HG02973 (cell line): ENCODE data around the gene GJD4.

Experiments
- ATAC-seq: cut with Tn5 transposase; IDR thresholded peaks from one replicate; pipeline ENCODE4 v1.9.1; 2021; ENCODE audit warnings: moderate library complexity; ENCODE audit not compliant: unreplicated experiment

The GJD4 gene

DNA sequence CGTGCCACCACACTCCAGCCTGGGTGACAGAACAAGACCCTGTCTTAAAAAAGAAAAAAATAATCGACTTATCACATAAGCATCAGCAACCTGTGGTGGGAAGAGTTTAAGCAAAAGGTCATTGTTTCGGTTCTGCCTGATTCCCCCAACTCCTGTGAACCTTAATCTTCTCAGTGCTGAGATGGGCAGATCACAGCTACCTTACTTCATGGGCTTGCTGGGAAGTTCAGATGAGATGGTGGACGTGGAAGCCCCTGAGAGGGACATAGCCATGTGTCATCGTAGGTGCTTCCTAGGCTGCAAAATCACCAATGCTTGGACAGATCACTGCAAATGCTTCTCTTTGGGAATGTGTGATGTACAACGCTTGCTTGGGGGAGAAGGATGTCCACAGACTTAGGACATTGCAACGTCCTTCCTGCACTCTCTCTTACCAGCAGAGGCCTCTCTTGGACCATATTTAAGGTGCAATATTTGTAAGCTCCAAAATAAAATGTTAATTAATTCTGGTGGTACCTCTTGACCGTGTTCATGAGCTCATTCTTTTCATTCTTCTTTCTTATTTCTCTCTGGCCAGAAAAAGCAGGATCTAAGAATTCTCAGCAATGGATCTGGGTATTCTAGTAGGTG is 8.6 kb downstream of the GJD4 start:
- no peak for ATAC-seq

- ATAC-seq: no peak
Measured at GRCh38 chr10:35614312-35614711, 9.2 kb downstream of the GJD4 start.

GRCh38 chr10:35626971-35627507 is 21.9 kb downstream of the GJD4 start:
- no peak for ATAC-seq

DNA sequence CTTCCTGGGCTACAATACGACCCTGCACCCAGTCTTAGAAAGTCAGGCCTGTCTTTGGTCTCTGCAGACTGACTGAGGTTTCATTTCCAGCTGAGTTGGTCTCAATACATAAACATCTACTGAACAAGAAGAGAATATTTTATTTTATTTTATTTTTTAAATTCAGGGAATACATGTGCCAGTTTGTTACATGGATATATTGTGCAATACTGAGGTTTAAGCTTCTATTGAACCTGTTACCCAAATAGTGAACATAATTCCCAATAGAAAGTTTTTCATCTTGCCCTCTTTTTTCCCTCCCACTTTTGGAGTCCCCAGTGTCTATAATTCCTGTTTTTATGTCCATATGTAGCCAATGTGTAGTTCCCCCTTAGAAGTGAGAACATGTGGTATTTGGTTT is 26.3 kb downstream of the GJD4 start:
- no peak for ATAC-seq

DNA sequence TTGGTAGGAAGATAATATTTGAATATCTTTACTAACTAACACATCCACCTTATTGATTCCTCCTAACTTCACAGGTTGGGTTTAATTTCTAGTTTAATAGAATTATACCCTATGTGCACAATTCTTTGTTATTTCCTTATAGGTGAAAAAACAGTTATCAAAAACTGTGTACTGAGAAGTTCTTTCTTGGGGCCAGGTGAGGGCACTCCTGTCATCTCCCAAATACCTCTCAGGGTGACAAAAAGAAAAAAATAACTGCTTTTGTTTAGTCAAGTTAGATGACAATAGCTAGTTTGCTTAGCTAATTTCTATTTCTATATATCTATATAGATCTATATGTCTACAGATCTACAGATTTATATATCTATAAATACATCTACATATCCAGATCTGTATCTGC is 26.9 kb downstream of the GJD4 start:
- no peak for ATAC-seq

- no peak for ATAC-seq
Measured at GRCh38 chr10:35633006-35633980, 28.2 kb downstream of the GJD4 start.

GRCh38 chr10:35635576-35635975 is 30.4 kb downstream of the GJD4 start:
- ATAC-seq: no peak

GRCh38 chr10:35636956-35637355 is 31.8 kb downstream of the GJD4 start:
- no peak for ATAC-seq

GRCh38 chr10:35637462-35637861 is 32.3 kb downstream of the GJD4 start:
- ATAC-seq: no peak

DNA sequence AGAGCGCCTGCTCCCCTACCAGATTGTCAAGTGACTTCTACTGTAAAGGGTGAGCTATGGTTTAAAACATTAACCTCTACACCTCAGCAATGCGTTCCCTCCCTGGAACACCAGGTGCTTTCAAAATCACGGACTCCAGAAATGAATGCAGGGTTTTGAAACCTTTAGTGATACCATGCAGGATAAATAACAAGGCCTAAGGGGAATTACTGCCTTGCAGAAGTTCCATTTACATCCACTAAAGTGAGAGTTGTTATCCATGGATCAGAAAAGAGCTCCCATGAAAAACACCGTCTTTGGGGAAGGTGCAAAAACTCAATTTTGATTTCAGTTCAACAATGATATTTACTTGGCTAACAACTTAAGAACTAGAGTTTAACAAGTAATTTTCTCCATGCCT is 33.0 kb downstream of the GJD4 start:
- no peak for ATAC-seq

- ATAC-seq: no peak
Measured at GRCh38 chr10:35639021-35639727, 34.0 kb downstream of the GJD4 start.

GRCh38 chr10:35639728-35640401 is 34.7 kb downstream of the GJD4 start:
- no peak for ATAC-seq

- ATAC-seq: peak; percentile 36
Measured at GRCh38 chr10:35640474-35640873, 35.3 kb downstream of the GJD4 start.

DNA sequence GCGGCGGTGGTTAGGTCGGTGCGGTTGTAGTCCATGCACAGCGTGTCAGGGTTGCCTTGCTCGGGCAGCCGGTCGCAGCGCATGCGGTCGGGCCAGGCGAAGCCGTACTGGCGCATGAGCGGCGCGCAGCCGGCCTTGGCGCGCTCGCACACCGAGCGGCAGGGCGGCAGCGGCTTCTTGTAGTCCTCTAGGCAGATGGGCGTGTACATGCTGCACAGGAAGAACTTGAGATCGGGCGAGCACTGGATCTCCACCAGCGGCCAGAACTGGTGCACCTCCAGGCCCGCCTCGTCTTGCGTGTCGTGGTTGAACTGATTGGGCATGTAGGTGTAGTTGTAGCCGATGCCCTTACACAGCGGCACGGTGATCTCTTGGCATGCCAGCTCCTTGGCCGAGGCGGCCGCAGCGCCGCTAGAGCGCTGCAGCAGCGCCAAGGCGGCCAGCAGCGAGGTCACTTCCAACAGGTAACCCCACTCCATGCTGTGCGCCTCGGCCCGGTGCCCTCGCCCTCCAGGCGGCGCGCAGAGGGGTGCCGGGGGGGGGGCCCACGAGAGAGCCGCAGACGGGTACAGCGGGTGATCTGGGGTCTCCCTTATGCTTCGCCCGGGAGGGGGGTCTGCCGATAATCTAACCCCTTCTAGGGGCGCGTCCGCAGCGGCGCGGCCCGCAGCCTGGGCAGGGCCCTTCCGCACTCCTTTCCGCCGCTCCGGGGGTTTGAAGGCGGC is 36.0 kb downstream of the GJD4 start:
- ATAC-seq: peak; percentile 30

GRCh38 chr10:35641676-35642034 is 36.5 kb downstream of the GJD4 start:
- ATAC-seq: peak; percentile 23

- peak; percentile 91 for ATAC-seq
Measured at GRCh38 chr10:35642035-35642792, 37.1 kb downstream of the GJD4 start, which contains the start of gene FZD8. Gene FZD8 (minus strand): TSS chr10:35642296. CDS start chr10:35641429, 867 bp downstream.

DNA sequence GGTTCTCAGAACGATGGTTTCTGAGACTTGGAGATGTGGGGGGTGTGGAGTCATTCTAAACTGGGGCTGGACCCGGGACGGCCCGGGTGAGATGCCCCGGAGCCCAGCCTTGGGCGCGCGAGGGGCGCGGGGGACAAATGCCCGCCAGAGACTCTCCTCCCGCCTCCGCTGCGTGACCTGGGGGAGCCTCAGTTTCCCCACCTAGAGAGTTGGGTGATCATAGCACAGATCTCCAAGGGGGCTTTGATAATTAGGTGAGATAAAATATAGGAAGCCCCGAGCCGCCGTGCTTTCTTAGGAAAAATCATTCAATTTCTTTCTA is 37.6 kb downstream of the GJD4 start:
- ATAC-seq: no peak

DNA sequence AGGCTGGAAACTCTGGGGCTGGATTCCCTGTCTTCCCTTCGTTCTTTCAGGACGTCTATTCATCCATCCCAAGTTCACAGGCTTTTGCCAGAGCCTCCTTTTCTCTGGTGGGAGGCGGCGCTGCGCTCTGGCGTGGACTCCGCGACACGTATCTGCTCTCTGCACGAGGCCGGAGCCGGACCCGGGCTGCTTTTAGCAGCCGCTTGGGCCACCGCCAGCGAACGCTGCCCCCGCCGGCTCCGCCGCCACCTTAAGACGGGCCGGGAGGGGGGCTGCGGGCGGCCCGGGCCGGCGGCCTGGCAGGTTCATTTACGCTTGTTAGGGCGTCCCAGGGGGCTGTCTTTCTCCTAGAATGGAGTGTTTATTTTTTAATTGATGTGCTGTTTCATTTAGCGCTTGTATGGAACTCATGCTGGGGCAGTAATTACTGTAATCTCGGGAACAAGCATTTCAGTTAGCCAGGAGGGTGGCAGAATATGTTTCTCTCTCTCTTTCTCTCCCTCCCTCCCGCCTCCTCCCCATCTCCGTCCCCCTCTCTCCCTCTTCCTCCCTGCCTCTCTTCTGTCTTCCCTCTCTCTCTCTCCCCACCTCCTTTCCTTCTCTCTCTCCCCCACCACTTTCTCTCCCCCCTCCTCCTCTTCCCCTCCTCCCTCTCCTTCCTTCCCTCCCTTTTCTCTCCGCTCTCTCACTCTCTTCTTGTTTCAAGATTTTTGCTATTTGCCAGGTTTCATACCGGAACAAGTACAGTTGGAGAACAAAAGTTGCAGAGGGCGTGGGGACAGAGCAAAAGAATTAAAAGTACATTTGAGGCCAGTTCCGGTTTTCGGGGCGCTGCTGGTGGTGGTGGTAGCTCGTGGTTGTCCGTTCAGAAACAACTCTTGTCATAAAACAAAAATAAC is 38.3 kb downstream of the GJD4 start:
- ATAC-seq: no peak
